GM23338 (cell line): ENCODE results near the gene RBM12. TPM values are rescaled to one million over a fixed set of nuclear protein-coding genes. Genes with fewer than 3 reads are reported as not detected.

Experiments used
- ATAC-seq: fragments of 200-7000 bp; cut with Tn5 transposase; 3 replicates; pipeline ENCODE4 v1.9.1; 2020
- DNase-seq: peaks from one replicate; pipeline ENCODE4 v3.0.0-alpha.2; 2015; ENCODE audit warnings: low spot score
- H2AFZ ChIP-seq: fragments of 200-600 bp; sonication (generic); 2 replicates; pipeline ENCODE4 v1.8.0; 2016; ENCODE audit warnings: antibody characterized with exemption, mild to moderate bottlenecking, moderate library complexity
- H3F3A ChIP-seq: fragments of 200-600 bp; sonication (generic); replicated peaks from 2 replicates; pipeline ENCODE4 v1.8.0; 2017; ENCODE audit warnings: antibody characterized with exemption, mixed run types, low read depth
- H3K27ac ChIP-seq: fragments of 200-600 bp; sonication (generic); 2 replicates; pipeline ENCODE4 v1.6.1; 2016; ENCODE audit warnings: low read depth
- H3K27me3 ChIP-seq: fragments of 200-600 bp; sonication (generic); 2 replicates; pipeline ENCODE4 v1.8.0; 2016; ENCODE audit warnings: mild to moderate bottlenecking, mixed run types, moderate library complexity; ENCODE audit not compliant: insufficient read depth
- H3K36me3 ChIP-seq: fragments of 200-600 bp; sonication (generic); 2 replicates; pipeline ENCODE4 v1.8.0; 2016; ENCODE audit warnings: mild to moderate bottlenecking; ENCODE audit not compliant: insufficient read depth
- H3K4me1 ChIP-seq: fragments of 200-600 bp; sonication (generic); 2 replicates; pipeline ENCODE4 v1.8.0; 2016; ENCODE audit warnings: mild to moderate bottlenecking, moderate library complexity; ENCODE audit not compliant: insufficient read depth
- H3K4me2 ChIP-seq: fragments of 200-600 bp; sonication (generic); 2 replicates; pipeline ENCODE4 v1.7.1; 2017; ENCODE audit warnings: mixed run types
- H3K4me3 ChIP-seq: fragments of 200-600 bp; sonication (generic); 2 replicates; pipeline ENCODE4 v1.6.1; 2016; ENCODE audit warnings: mixed run types
- H3K79me2 ChIP-seq: fragments of 200-600 bp; sonication (generic); replicated peaks from 2 replicates; pipeline ENCODE4 v1.8.0; 2017; ENCODE audit warnings: mild to moderate bottlenecking; ENCODE audit not compliant: insufficient read depth
- H3K9me2 ChIP-seq: fragments of 200-600 bp; sonication (generic); 2 replicates; pipeline ENCODE4 v1.8.0; 2017; ENCODE audit not compliant: insufficient read depth
- H4K20me1 ChIP-seq: fragments of 200-600 bp; sonication (generic); replicated peaks from 2 replicates; pipeline ENCODE4 v1.8.0; 2017; ENCODE audit warnings: mild to moderate bottlenecking; ENCODE audit not compliant: insufficient read depth
- H3K27ac Mint-ChIP-seq: 2 replicates; pipeline ENCODE4 v1.8.0; 2020; ENCODE audit warnings: inconsistent platforms, mild to moderate bottlenecking, moderate library complexity, mixed read lengths
- H3K27me3 Mint-ChIP-seq: 3 replicates; pipeline ENCODE4 v1.8.0; 2022; ENCODE audit warnings: low read depth, mild to moderate bottlenecking, moderate library complexity, mixed read lengths, inconsistent platforms; ENCODE audit not compliant: insufficient read depth, poor library complexity
- H3K36me3 Mint-ChIP-seq: 3 replicates; pipeline ENCODE4 v1.8.0; 2021; ENCODE audit warnings: low read depth, mild to moderate bottlenecking, inconsistent platforms, moderate library complexity, mixed read lengths
- H3K4me1 Mint-ChIP-seq: 3 replicates; pipeline ENCODE4 v1.8.0; 2020; ENCODE audit warnings: mild to moderate bottlenecking, inconsistent platforms, mixed read lengths
- H3K4me3 Mint-ChIP-seq: 3 replicates; pipeline ENCODE4 v1.8.0; 2021; ENCODE audit warnings: moderate library complexity, mild to moderate bottlenecking, inconsistent platforms, mixed read lengths
- H3K9me3 Mint-ChIP-seq: 3 replicates; pipeline ENCODE4 v1.8.0; 2020; ENCODE audit warnings: moderate library complexity, mild to moderate bottlenecking, inconsistent platforms, mixed read lengths
- CREB1 ChIP-seq: fragments of 250-450 bp; sonication (Bioruptor Pico); IDR thresholded peaks from 2 replicates; pipeline ENCODE4 v1.5.0; 2020; ENCODE audit warnings: low read depth, mild to moderate bottlenecking, moderate library complexity
- JUNB ChIP-seq: IDR thresholded peaks from one replicate; pipeline ENCODE4 v1.6.1; 2016; ENCODE audit warnings: antibody characterized with exemption; ENCODE audit not compliant: unreplicated experiment
- POLR2AphosphoS5 ChIP-seq: IDR thresholded peaks from 2 replicates; pipeline ENCODE4 v1.6.1; 2016; ENCODE audit warnings: antibody characterized with exemption, low read depth
- long read RNA-seq: library from polyadenylated mRNA; unstranded; transcript quantifications from one replicate; pipeline ENCODE4 v2.0.0, GENCODE V29; 2020; ENCODE audit not compliant: unreplicated experiment
- polyA plus RNA-seq: library from polyadenylated mRNA; unstranded; fragments of >200 nt; fragmentation: Nextera tagmentation; extraction: Ambion mirVana; gene quantifications from 2 replicates; pipeline ENCODE4 v1.2.1, GENCODE V29; 2016
- total RNA-seq: library from RNA; depleted of rRNA; stranded (reverse); fragments of >200 nt; shearing (Covaris generic); gene quantifications from 2 replicates; pipeline ENCODE4 v1.2.3, GENCODE V29; 2014; rRNA removed
- TF ChIP-seq, protein P1 (sequence below): IDR thresholded peaks from 2 replicates; pipeline ENCODE4 v1.6.1; 2016; ENCODE audit warnings: antibody characterized with exemption
- TF ChIP-seq, protein P2 (sequence below): IDR thresholded peaks from one replicate; pipeline ENCODE4 v1.6.1; 2018; ENCODE audit warnings: antibody characterized with exemption; ENCODE audit not compliant: unreplicated experiment
- TF ChIP-seq, protein P3 (sequence below), 2 experiments: fragments of 200-600 bp in 1 of 2; sonication (generic) in 1 of 2; conservative IDR thresholded peaks; 2 replicates each; pipeline versions ENCODE4 v1.5.1 to v1.6.1; 2016 to 2017; ENCODE audit warnings: antibody characterized with exemption in 2 of 2, low read depth in 2 of 2, mild to moderate bottlenecking in 2 of 2, moderate library complexity in 1 of 2

The RBM12 gene, protein sequence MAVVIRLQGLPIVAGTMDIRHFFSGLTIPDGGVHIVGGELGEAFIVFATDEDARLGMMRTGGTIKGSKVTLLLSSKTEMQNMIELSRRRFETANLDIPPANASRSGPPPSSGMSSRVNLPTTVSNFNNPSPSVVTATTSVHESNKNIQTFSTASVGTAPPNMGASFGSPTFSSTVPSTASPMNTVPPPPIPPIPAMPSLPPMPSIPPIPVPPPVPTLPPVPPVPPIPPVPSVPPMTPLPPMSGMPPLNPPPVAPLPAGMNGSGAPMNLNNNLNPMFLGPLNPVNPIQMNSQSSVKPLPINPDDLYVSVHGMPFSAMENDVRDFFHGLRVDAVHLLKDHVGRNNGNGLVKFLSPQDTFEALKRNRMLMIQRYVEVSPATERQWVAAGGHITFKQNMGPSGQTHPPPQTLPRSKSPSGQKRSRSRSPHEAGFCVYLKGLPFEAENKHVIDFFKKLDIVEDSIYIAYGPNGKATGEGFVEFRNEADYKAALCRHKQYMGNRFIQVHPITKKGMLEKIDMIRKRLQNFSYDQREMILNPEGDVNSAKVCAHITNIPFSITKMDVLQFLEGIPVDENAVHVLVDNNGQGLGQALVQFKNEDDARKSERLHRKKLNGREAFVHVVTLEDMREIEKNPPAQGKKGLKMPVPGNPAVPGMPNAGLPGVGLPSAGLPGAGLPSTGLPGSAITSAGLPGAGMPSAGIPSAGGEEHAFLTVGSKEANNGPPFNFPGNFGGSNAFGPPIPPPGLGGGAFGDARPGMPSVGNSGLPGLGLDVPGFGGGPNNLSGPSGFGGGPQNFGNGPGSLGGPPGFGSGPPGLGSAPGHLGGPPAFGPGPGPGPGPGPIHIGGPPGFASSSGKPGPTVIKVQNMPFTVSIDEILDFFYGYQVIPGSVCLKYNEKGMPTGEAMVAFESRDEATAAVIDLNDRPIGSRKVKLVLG
- total RNA-seq (81.3 and 82.2 TPM in 2 replicates), polyA plus RNA-seq (21.0 and 22.3 TPM in 2 replicates)
- long read RNA-seq, full-length matches to known transcripts, result 2 of 10 reads
- long read RNA-seq, partial matches to known transcripts, result 0 of 10 reads
- long read RNA-seq, other reads (novel, unspliced or antisense), result 8 of 10 reads

DNA sequence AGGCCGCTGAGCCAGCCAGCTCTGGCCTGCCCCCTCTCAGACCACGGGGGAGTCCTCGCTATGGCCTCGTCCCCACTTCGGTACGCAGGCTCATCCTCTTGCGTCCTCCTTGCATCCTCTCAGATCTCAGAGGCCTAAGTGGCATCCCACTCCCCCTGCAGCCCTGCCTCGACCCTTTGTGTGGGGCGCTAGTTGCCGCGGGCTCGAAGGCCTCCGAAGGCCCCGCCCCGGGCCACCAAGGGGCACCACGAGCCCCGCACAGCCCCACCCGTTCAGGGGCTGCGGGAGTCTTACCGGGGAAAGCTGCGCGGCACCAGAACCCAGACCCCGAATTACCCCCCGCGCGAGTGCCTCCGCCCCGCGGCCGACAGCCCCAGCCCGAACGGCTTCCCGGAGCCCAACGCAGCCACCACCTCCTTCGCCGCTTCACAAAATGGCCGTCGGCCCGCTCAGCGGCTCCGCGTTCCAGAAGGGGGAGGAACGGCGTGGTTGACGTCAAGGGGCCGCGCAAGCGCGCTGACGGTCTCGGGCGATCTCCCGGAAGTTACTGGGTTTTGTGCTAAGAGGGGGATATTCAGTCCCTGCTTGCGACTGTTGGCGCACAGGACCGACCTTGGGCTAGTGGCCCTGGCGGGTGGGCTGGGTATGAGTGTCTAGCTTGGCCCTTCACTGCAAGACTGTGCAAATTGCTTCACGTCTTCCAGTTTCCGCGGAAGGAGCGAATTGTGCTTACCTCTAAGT, at the start of gene RBM12, which contains the start of gene CPNE1:
Gene RBM12 (minus strand): TSS at position 435 of the 741 bp plus-strand sequence. CDS start 9,578 bp downstream, outside the sequence.
Gene CPNE1 (minus strand): TSS at position 435 of the 741 bp plus-strand sequence. CDS start 31,977 bp downstream, outside the sequence.
- DNase-seq (peak; percentile 97), ATAC-seq (peak; percentile 87)
- Histone ChIP-seq H4K20me1 (peaks cover 40% of the 10 kb centered on the region), H3K27me3 (no peaks in the 10 kb centered on the region), H2AFZ (peak within 1 kb of the TSS; percentile 83), H3K9me2 (no peaks in the 10 kb centered on the region), H3K4me1 (peaks cover 38% of the 10 kb centered on the region), H3K36me3 (no peaks in the 10 kb centered on the region), H3K4me3 (peak within 1 kb of the TSS; percentile 95), H3F3A (no peaks in the 10 kb centered on the region), H3K79me2 (peaks cover 51% of the 10 kb centered on the region), H3K4me2 (peak within 1 kb of the TSS; percentile 94), H3K27ac (peak within 1 kb of the TSS; percentile 97)
- Mint-ChIP-seq H3K27ac (peak within 1 kb of the TSS; percentile 99), H3K4me1 (peaks cover 35% of the 10 kb centered on the region; the same call in 2 of the 3 replicates), H3K27me3 (peaks cover 9% of the 10 kb centered on the region), H3K9me3 (no peaks in the 10 kb centered on the region), H3K36me3 (peaks cover 15% of the 10 kb centered on the region), H3K4me3 (peak within 1 kb of the TSS; percentile 98)
- TF ChIP-seq, protein P1, sequence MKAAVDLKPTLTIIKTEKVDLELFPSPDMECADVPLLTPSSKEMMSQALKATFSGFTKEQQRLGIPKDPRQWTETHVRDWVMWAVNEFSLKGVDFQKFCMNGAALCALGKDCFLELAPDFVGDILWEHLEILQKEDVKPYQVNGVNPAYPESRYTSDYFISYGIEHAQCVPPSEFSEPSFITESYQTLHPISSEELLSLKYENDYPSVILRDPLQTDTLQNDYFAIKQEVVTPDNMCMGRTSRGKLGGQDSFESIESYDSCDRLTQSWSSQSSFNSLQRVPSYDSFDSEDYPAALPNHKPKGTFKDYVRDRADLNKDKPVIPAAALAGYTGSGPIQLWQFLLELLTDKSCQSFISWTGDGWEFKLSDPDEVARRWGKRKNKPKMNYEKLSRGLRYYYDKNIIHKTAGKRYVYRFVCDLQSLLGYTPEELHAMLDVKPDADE, result peak; percentile 59
- TF ChIP-seq CREB1 (CRISPR knock-in tag) (peak; percentile 89), POLR2AphosphoS5 (peak; percentile 99), JUNB (no peak)
- TF ChIP-seq, protein P2, sequence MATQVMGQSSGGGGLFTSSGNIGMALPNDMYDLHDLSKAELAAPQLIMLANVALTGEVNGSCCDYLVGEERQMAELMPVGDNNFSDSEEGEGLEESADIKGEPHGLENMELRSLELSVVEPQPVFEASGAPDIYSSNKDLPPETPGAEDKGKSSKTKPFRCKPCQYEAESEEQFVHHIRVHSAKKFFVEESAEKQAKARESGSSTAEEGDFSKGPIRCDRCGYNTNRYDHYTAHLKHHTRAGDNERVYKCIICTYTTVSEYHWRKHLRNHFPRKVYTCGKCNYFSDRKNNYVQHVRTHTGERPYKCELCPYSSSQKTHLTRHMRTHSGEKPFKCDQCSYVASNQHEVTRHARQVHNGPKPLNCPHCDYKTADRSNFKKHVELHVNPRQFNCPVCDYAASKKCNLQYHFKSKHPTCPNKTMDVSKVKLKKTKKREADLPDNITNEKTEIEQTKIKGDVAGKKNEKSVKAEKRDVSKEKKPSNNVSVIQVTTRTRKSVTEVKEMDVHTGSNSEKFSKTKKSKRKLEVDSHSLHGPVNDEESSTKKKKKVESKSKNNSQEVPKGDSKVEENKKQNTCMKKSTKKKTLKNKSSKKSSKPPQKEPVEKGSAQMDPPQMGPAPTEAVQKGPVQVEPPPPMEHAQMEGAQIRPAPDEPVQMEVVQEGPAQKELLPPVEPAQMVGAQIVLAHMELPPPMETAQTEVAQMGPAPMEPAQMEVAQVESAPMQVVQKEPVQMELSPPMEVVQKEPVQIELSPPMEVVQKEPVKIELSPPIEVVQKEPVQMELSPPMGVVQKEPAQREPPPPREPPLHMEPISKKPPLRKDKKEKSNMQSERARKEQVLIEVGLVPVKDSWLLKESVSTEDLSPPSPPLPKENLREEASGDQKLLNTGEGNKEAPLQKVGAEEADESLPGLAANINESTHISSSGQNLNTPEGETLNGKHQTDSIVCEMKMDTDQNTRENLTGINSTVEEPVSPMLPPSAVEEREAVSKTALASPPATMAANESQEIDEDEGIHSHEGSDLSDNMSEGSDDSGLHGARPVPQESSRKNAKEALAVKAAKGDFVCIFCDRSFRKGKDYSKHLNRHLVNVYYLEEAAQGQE, result peak; percentile 25
- TF ChIP-seq, protein P3, sequence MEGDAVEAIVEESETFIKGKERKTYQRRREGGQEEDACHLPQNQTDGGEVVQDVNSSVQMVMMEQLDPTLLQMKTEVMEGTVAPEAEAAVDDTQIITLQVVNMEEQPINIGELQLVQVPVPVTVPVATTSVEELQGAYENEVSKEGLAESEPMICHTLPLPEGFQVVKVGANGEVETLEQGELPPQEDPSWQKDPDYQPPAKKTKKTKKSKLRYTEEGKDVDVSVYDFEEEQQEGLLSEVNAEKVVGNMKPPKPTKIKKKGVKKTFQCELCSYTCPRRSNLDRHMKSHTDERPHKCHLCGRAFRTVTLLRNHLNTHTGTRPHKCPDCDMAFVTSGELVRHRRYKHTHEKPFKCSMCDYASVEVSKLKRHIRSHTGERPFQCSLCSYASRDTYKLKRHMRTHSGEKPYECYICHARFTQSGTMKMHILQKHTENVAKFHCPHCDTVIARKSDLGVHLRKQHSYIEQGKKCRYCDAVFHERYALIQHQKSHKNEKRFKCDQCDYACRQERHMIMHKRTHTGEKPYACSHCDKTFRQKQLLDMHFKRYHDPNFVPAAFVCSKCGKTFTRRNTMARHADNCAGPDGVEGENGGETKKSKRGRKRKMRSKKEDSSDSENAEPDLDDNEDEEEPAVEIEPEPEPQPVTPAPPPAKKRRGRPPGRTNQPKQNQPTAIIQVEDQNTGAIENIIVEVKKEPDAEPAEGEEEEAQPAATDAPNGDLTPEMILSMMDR (conservative IDR thresholded peaks at IDR 0.05; ENCODE audit: low read depth in 2 of 2), result no peak
